ENCODE measurements around the gene BRINP1. TPM values are rescaled to one million over a fixed set of nuclear protein-coding genes. Genes with fewer than 3 reads are reported as not detected.
"Not testable (repeated sequence)": the region's sequence is repeated elsewhere in the genome, so short reads cannot be mapped to it uniquely, and the experiment has no call there.

Gene BRINP1
- total RNA-seq, 1 donor from 2014 or later = 0.46 TPM

- no peak for DNase-seq (ENCODE audit: low spot score)
Measured at GRCh38 chr9:119213471-119213870, 155.8 kb downstream of the BRINP1 start.

DNA sequence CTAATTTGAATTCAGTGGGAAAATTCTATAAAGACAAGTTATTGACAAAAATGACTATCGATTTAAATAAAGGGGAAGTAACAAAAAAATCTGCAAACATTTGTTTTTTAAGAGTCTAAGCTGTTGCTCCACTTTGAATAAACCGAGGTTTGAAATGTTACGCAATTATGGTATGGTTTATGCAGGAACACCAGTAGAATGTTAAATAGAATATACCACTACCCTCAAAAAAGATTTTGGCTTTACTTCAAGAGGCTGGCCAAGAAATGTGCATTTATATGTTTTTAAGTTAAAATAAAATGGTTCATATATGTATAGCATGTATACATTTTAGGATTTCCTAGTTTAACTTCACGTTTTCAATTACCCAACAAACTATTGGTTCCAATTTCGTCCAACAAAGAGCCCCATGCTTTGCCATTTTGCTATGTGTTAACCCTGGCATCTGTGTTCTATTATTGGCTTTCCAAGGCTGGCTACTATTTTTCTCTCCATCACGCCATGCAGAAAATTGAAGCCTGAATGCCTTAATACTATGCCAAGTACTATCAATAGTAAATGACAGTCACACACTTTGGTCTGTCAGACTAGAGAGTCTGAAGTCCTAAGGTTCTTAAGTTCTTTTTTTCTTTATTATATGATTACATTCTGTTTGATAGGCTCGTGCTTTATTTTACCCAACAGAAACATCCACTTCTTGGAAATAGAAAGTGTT is 171.2 kb downstream of the BRINP1 start:
- DNase-seq (ENCODE audit: low spot score) = no peak

GRCh38 chr9:119195521-119195920 is 173.7 kb downstream of the BRINP1 start:
- DNase-seq (ENCODE audit: low spot score) = no peak

GRCh38 chr9:119185298-119185697 is 183.9 kb downstream of the BRINP1 start:
- no peak for DNase-seq (ENCODE audit: low spot score)

- DNase-seq (ENCODE audit: low spot score) = no peak
Measured at GRCh38 chr9:119184265-119184936, 184.8 kb downstream of the BRINP1 start.

- DNase-seq (ENCODE audit: low spot score) = no peak
Measured at GRCh38 chr9:119181561-119181960, 187.7 kb downstream of the BRINP1 start.

DNA sequence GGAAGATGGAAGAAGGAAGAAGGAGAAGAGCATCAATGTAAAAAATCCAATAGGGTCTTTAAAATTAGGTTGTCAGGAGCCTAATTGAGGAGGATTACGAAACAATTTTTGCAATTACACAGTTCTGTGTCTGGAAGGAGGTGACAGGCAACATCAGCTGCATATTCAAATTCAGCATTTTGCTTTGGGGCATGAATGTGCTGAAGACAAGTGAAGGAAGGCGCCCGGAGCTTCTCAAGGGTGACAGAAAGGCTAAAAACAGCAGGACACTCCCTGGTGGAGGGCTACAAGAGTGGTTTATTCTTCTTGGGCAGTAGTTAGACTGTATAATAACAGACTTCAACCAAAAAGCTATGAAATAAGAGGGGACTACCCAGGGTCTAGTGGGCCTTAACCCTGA is 188.3 kb downstream of the BRINP1 start:
- no peak for DNase-seq (ENCODE audit: low spot score)

DNA sequence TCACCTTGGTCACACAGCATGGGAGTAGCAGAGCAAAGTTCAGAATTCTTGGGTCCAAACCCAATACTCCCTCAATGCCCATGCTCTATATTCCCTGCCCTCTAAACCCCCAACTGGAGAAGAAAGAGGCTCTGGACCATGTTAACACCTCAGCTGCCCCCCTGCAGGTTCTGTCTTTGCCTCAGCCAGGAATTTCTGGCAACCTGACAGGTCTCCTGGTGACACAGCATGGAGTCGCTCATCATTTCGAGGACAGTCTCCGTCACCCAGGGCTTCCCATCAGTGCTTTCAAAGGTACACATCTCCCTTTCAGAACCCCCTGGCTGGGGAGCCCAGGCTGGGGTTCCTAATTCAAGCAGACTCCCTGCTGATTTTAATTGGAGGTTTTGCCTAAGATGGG is 189.5 kb downstream of the BRINP1 start:
- DNase-seq (ENCODE audit: low spot score) = no peak

DNA sequence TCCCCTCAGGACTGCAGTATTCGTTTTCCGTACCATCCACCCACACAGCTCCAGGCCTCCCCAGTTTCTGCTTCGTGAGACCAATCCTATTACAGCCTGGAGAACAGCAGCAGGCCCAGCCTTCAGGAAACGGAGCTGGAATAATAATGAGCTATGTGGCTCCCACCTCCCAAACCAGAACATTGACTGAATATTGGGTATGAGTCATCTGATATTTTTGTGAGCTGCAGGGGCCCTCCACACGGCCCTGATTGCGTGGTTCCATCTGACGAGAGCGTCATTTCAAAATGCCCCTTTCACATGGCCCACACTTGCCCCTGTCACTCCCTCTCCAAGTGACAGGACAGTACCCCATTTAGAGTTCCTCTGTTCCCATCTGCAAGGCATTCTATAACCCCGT is 192.0 kb downstream of the BRINP1 start:
- DNase-seq (ENCODE audit: low spot score) = no peak

DNA sequence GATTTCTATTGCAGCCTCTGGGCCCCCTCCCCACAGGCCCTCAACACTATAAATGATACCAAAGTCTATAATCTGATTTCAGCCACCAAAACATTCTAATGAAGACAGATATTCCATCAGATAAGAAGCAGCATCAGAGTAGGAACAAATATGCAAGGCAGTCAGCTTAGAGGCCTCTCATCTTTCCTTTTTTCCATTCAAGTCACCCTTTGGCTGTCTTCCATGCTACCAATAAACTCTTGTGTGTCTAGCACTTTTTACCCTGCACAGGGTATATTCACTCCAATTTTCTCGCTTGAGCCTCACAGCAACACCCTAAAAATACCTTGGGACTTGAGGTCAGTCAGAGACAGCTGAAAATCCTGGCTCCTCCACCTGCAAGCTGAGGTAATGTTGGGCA is 193.7 kb downstream of the BRINP1 start:
- DNase-seq (ENCODE audit: low spot score) = no peak

DNA sequence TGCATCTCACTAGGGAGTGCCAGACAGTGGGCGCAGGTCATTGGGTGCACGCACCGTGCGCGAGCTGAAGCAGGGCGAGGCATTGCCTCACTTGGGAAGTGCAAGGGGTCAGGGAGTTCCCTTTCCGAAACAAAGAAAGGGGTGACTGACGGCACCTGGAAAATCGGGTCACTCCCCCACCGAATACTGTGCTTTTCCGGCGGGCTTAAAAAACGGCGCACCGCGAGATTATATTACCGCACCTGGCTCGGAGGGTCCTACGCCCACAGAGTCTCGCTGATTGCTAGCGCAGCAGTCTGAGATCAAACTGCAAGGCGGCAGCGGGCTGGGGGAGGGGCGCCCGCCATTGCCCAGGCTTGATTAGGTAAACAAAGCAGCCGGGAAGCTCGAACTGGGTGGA is 200.0 kb downstream of the BRINP1 start:
- not testable (repeated sequence) for DNase-seq (ENCODE audit: low spot score)

DNA sequence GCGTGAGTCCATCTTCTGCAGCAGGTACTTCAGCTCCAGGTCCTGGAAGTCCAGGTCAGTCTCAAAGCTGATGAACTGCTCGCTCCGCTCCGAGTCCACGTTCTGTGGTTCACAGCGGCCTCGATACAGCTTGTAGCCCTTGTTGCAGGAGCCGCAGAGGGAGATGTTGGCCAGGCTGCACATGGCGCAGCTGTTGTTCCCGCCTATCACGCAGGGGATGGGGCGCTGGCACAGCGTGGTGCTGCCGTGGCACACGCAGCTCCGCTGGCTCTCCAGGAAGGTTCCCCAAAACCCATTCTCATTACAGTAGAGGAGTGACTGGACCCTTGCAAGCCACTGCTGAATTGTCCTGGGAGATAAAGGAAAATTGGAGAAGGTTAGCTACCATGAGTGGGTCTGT is 201.4 kb downstream of the BRINP1 start:
- no peak for DNase-seq (ENCODE audit: low spot score)

DNA sequence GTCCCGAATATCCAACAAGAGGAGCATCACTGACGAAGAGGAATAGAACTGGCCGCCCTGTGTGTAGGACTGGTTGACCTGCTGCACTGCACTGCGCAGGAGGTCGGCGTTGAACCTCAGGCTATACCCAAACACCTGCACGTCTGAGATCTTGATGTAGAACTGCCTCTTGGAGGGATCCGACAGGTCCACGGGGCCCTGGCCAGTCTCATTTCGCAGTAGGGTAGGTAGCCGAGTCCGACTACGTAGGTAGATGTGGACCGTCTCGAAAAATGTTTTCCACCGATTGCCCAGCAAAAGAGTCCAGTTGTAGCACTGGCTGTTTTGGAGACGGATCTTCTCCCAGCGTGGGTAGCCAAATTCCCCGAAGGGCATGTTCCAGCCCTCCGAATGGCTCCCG is 202.0 kb downstream of the BRINP1 start:
- DNase-seq (ENCODE audit: low spot score) = no peak

- no peak for DNase-seq (ENCODE audit: low spot score)
Measured at GRCh38 chr9:119166096-119166495, 203.1 kb downstream of the BRINP1 start.

- DNase-seq (ENCODE audit: low spot score) = no peak
Measured at GRCh38 chr9:119165131-119165530, 204.1 kb downstream of the BRINP1 start.

DNA sequence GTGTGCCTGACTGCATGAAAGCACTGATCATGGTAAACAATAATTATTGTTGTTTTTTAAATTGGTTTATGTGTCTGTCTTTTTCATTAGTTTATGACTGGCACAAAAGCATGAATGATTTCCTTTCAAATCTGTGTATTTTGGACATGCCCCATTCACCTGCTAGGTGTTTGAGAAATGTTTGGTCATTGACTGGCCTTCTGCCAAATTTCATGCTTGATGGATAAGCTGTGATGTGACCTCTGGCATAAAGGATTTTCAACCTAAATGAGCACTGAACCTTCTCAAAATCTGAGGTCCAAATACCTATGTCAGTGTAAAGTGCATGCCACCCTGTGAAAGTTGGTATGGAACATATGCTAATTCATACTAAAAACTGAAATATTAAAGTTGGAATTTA is 204.5 kb downstream of the BRINP1 start:
- no peak for DNase-seq (ENCODE audit: low spot score)

DNA sequence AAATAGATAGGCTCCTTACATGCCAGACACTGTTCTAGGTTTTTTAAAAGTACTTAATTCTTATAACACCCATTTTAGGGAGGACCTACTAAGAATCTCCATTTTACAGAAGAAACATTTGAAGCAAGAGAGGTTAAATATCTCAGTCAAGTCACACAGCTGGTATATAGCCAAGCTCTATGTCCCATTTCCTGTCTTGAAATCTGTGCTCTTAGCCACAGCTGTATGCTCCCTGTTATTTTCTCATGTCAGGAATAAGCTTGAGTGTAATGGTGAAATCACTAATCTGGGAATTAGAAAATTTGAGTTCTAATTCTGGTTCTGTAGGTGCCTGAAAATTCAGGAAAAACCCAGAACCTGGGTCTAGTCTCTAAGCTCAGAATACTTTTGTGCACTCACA is 208.7 kb downstream of the BRINP1 start:
- DNase-seq (ENCODE audit: low spot score) = no peak

DNA sequence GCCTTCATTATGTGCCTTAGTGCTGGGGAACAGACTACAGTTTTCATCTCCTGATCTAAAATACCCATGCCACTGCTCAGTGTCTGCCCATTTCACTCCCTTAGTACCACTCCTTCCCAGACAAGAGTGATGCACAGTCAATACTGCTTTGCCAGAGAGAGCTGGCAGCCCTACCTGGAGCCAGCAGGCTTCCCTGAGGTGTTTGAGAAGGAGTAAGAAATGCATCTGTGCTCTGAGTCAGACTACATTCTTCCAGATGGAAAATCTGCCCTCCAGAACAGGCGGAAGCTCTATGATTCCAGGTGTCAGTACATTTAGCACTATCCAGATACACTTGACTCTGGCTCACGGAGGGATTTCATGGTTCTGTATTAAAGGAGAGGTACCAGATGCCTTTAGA is 209.8 kb downstream of the BRINP1 start:
- DNase-seq (ENCODE audit: low spot score) = no peak

- DNase-seq (ENCODE audit: low spot score) = no peak
Measured at GRCh38 chr9:119157196-119157595, 212.0 kb downstream of the BRINP1 start.

- DNase-seq (ENCODE audit: low spot score) = no peak
Measured at GRCh38 chr9:119156354-119156753, 212.9 kb downstream of the BRINP1 start.

- DNase-seq (ENCODE audit: low spot score) = no peak
Measured at GRCh38 chr9:119154527-119154926, 214.7 kb downstream of the BRINP1 start.

DNA sequence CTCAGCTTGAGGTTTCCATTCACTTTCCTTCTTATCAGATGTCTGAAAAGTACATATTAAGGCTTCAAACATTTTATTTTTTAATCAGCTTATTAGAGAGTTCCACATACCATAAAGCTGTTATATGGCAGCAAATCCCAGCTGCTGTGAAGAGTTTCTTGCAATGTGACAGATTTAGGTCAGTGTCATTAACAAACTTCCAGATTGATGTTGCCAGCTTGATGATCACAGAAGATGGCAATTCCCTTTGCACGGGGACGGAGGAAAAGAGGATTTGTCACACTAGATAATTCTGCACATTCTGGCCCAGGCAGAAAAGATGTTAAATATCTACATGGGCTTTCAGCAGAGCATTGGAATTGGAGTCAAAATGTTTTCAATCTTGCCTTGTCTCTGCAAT is 215.8 kb downstream of the BRINP1 start:
- DNase-seq (ENCODE audit: low spot score) = no peak

- DNase-seq (ENCODE audit: low spot score) = no peak
Measured at GRCh38 chr9:119148855-119149254, 220.4 kb downstream of the BRINP1 start.

DNA sequence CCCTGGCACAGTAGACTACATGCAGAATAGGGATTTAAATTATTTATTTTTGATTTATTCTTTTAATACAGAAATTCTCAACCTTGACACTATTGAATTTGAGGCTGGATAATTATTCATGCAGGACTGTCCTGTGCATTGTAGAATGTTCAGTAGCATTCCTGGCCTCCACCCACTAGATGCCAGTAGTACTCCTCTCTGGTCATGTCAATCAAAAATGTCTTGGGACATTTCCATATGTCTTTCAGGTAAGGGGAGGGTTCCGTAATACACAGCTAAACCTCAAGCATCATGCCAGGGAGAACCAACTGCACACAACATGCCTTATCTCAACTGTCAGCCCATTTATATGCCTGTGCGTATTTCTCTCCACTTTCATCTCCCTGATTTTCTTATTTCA is 231.8 kb downstream of the BRINP1 start:
- no peak for DNase-seq (ENCODE audit: low spot score)

Measured in mucosa of gallbladder (tissue), 1 donor.